NOMO-1 treated with dmso at 0.1 percent for 144 hours (cell line): ENCODE data around the gene IL1B.

Experiments used
- DNase-seq: peaks from one replicate; lab custom pipeline; 2025; ENCODE audit not compliant: unreplicated experiment; lab: John Stamatoyannopoulos, UW

The IL1B gene

GRCh38 chr2:112829961-112830681, 6.5 kb downstream of the IL1B start:
- no peak for DNase-seq

- DNase-seq: no peak
Observed at GRCh38 chr2:112829101-112829960, 7.2 kb downstream of the IL1B start.

- DNase-seq: no peak
Observed at GRCh38 chr2:112828251-112828691, 8.3 kb downstream of the IL1B start.

- DNase-seq: no peak
Observed at GRCh38 chr2:112827604-112828185, 8.9 kb downstream of the IL1B start.

DNA sequence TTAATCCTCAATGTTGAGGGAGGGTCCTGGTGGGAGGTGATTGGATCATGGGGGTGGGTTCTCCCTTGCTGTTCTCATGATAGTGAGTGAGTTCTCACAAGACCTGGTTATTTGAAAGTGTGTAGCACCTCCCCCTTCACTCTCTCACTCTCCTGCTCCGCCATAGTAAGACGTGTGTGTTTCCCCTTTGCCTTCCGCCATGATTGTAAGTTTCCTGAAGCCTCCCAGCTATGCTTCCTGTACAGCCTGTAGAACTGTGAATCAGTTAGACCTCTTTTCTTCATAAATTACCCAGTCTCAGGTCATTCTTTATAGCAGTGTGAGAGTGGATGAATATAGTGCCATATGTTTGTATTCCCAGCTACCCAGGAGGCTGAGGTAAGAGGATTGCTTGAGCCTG, 9.6 kb downstream of the IL1B start:
- no peak for DNase-seq

GRCh38 chr2:112825706-112826105, 10.9 kb downstream of the IL1B start:
- no peak for DNase-seq

DNA sequence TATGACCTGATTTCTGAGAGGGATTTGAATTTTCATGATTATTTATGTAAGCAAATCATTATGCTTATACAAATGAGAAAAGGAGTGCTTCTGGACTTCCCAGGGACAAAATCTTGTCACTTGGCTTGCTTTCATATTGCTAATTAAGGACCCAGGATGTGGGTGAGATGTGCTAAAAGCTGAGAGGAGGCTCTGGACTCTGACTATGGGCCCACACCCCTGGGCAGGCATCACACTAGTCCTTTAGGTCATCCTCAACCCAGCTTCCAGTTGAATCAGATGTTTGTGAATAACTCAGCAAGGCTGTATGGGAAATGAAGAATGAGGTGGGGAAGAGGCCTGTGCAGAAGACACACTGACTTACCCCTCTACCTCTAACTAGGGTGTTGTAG, 11.9 kb downstream of the IL1B start:
- DNase-seq: no peak

- DNase-seq: no peak
Observed at GRCh38 chr2:112821682-112822081, 14.9 kb downstream of the IL1B start.

DNA sequence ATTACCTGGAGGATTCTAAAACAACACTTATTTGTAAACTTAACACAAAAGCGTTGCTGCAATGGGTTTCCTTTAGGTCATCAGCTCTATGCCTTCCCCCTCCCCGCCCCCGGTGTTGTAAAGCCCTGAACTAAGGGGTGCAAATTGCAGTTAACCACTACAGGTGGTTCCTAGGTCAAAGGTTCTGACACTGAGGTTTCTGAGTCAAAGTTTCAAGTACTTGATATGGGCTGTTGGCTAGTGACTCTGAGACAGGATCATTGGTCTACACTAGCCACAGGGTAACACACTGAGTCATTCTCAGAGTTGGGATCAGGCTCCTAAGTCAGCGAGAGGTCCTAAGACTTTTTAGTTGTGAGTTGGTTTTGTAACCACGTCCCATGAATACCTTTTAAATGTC, 15.4 kb downstream of the IL1B start:
- DNase-seq: no peak

DNA sequence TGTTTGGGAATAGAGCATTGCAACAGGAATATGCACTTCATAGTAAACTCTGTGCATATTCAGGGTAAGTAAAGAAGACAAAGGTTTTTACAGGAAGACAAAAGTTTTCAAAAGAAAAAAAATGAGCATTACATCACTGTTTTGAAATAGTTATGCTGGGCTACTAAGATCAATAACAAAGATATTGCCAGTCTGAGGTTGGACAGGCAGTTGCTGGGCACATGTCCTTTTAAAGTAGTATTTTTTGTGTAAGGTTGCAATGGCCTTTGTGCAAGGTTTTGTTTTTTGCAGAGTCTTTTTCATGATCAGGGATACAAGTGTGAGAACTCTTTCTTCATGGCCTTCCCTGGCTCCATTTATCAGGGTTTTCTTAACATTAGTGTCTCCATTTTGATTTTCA, 16.2 kb downstream of the IL1B start:
- DNase-seq: no peak

DNA sequence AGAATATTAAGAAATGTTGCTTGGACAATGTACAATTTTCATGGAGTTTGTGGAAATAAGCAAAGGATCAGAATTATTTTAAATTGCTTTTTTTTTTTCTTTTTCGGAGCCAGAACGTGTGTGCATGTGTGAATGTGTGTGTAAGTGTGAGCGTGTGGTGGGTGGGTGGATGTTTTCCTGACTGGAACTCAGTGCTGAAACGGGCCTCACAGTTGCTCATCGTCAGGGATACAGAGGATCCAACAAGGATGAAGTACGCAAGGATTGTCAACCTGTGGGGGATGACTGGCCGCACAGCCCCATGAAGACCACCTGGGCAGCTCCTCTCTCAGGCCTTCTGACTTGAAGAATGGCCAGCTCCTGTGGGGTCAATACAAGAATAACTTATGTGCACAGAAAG, 17.5 kb downstream of the IL1B start:
- no peak for DNase-seq

DNA sequence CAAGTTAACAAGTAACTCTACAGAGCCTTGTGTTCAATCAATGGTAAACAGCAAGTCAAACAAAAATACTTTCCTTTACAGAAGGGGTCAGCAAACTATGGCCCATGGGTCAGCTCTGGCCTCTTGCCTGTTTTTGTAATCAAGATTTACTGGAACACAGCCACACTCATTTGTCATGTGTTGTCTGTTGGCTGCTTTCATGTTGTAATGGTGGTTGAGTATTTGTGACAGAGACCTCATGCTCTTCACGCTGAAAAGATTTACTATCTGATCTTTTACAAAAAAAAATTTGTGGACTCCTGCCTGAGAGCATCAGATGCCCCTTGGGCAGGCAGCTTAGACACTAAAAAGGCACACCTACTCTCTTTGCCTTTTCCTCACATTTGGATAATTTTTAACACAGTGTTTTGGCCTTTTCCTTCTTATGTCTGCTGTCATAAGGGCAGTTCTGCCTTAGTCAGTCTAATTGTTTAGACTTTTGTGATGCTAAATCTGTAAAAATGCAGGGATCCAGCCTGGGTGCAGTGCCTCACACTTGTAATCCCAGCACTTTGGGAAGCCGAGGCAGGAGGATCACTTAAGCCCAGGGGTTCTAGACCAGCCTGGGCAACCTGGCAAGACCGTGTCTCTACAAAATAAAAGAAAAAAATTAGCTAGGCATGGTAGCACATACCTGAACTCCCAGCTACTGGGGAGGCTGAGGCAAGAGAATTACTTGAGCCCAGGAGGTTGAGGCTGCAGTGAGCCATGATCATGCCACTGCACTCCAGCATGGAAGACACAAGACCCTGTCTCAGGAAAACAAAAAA, 18.3 kb downstream of the IL1B start:
- DNase-seq: no peak

- no peak for DNase-seq
Observed at GRCh38 chr2:112817082-112817689, 19.4 kb downstream of the IL1B start.

DNA sequence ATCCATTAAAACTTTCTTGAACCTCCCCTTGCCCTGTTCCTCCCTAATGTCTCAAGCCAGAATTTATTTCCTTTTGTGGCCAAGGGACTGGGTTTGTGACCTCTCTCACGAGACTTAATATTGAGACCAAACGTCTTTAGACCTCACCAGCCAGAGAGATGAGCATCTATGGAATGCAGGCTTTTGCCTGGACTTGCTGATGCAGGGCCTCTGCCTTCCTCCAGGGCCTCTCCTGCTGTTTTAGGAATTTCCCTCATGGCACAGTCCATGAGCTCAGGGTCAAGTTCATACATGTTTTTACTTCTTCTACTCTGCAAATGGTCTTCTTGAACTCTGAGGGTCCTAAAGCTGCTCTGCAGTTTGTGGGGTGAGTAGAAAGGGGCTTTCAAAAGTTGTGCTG, 22.3 kb downstream of the IL1B start:
- DNase-seq: no peak

- DNase-seq: no peak
Observed at GRCh38 chr2:112813280-112813966, 23.2 kb downstream of the IL1B start.

- no peak for DNase-seq
Observed at GRCh38 chr2:112812318-112813267, 24.0 kb downstream of the IL1B start.

DNA sequence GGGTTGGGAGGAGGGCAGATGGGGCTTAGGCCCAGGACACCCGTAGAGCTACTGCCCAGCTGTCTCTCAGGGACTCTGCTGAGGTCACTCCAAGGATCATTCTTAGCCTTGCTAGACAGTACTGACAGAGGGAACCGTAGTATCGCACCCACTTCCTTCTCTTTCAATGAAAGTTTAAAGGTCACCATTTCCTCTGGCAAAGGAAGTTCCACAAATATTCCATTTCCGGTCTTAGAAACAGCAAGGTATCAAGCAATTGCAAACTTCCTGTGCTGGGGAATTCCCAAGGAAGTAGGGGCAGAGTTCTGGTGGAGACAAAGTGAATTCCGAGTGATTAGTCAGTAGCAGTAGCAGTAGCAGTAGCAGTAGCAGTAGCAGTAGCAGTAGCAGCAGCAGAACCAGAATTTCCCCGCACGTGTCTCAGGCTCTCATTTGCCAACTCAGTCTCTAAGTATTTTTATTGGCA, 24.7 kb downstream of the IL1B start:
- DNase-seq: no peak

DNA sequence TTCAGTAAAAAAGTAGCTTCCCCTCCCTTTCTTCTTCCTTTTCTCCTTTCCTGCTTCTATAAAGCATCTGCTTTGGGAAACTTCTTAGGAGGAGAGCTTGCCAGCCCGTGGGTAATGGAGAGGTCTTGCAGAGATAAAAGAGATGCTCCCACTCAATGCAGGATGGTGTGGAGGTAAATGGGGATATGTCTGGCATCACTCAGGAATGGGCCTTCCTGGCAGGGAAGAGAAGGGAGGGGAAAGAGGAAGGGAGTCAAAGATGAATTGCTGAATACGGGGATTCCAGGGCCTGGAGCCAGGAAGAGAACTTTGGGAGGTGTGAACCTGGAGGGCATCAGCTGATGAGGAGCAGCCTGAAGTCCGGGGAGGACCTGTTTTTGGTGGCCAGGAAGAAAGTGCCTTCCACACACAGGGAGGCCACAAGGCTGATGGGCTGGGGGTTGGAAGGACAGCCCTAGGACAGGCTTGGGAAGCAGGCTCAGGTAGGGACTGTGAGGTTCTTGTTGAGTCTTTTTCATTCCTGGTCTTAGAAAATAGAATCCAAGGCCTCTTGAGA, 25.2 kb downstream of the IL1B start:
- DNase-seq: no peak

DNA sequence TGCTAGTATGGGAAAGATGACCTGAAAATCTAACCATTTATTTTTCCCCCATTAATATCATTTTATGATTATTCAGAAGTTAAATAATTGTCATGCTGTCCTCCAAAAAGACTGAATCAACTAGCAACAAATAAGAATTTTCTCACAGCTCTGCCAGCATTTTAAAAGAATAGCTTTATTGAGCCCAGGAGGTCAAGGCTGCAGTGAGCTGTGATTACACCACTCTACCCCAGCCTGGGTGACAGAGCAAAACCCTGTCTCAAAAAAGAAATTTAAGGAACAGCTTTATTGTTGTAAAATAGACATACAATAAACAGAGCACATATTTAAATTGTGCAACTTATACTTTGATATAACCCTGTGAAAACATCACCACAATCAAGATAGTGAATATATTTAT, 27.5 kb downstream of the IL1B start:
- no peak for DNase-seq
